Lower leg skin (tissue), 3 donors: ENCODE results near the gene NAV1.

ENCODE experiments used
- CTCF ChIP-seq, 3 donors: fragments of 450-650 bp; IDR thresholded peaks; one replicate each; pipeline ENCODE4 v1.5.1; 2016; ENCODE audit warnings: antibody characterized with exemption in 3 of 3, mild to moderate bottlenecking in 3 of 3, moderate library complexity in 2 of 3
- POLR2A ChIP-seq, 2 donors: fragments of 450-650 bp; IDR thresholded peaks; one replicate each; pipeline ENCODE4 v1.6.1; 2016 to 2017; ENCODE audit warnings: antibody characterized with exemption in 2 of 2, mild to moderate bottlenecking in 1 of 2, moderate library complexity in 1 of 2

GRCh38 chr1:201498621-201499020 is 40.3 kb upstream of the NAV1 start:
- TF ChIP-seq CTCF (IDR thresholded peaks at IDR 0.05) = no peak
- TF ChIP-seq POLR2A (IDR thresholded peaks at IDR 0.05) = no peak
